Activated CD8-positive, alpha-beta T cell treated with anti-CD3 and anti-CD28 coated beads for 36 hours (primary cell): ENCODE results near the gene WDR26. TPM values are rescaled to one million over a fixed set of nuclear protein-coding genes. Genes with fewer than 3 reads are reported as not detected.
"Not testable (repeated sequence)": the region's sequence is repeated elsewhere in the genome, so short reads cannot be mapped to it uniquely, and the experiment has no call there.

Source experiments
- ATAC-seq: fragments of 200-7000 bp; cut with Tn5 transposase; one replicate; pipeline ENCODE4 v1.10.0; 2021; ENCODE audit warnings: mild to moderate bottlenecking, moderate library complexity
- CTCF ChIA-PET: fragments of 350-600 bp; sonication (Branson Sonifier 250); formaldehyde crosslinking; loops from one replicate; lab custom pipeline; 2021; ENCODE audit warnings: antibody characterized with exemption; lab: Charles Lee
- POLR2A ChIA-PET: fragments of 350-600 bp; sonication (Branson Sonifier 250); formaldehyde crosslinking; loops from one replicate; lab custom pipeline; 2021; ENCODE audit warnings: antibody characterized with exemption; lab: Charles Lee
- DNase-seq: peaks from one replicate; pipeline ENCODE4 v3.0.0-alpha.2; 2020
- H3K27ac Mint-ChIP-seq: one replicate; pipeline ENCODE4 v1.8.0; 2021; ENCODE audit warnings: mild to moderate bottlenecking, mixed read lengths
- H3K27me3 Mint-ChIP-seq: one replicate; pipeline ENCODE4 v1.8.0; 2021; ENCODE audit warnings: mixed read lengths
- H3K36me3 Mint-ChIP-seq: one replicate; pipeline ENCODE4 v1.8.0; 2021; ENCODE audit warnings: low read depth, mixed read lengths
- H3K4me1 Mint-ChIP-seq: one replicate; pipeline ENCODE4 v1.8.0; 2021; ENCODE audit warnings: low read depth, mixed read lengths
- H3K4me3 Mint-ChIP-seq: one replicate; pipeline ENCODE4 v1.8.0; 2021; ENCODE audit warnings: mild to moderate bottlenecking, moderate library complexity, mixed read lengths
- H3K9me3 Mint-ChIP-seq: one replicate; pipeline ENCODE4 v1.8.0; 2021; ENCODE audit warnings: mixed read lengths
- intact Hi-C: fragments of 100-400 bp; cut with micrococcal nuclease; formaldehyde crosslinking; loops from one replicate; pipeline ENCODE4 v1.10.0; 2022
- total RNA-seq, 2 experiments: library from RNA; stranded (reverse); gene quantifications; one replicate each; pipeline ENCODE4 v1.2.3, GENCODE V29; 2021
- TF ChIP-seq, protein P1 (sequence below): fragments of 200-600 bp; IDR thresholded peaks from one replicate; pipeline ENCODE4 v1.8.0; 2022; ENCODE audit warnings: antibody characterized with exemption, mild to moderate bottlenecking

WDR26 gene
- total RNA-seq, 2 experiments from 2014 or later = 75.2 to 75.8 TPM

GRCh38 chr1:224429616-224430326, 4.8 kb downstream of the WDR26 start:
- DNase-seq (no peak), ATAC-seq (no peak)
- Mint-ChIP-seq H3K27ac (no peak overlapping the region), H3K27me3 (no peaks in the 10 kb centered on the region), H3K9me3 (no peaks in the 10 kb centered on the region), H3K4me3 (no peak overlapping the region), H3K36me3 (peaks cover 51% of the 10 kb centered on the region), H3K4me1 (peaks cover 55% of the 10 kb centered on the region)
- ChIA-PET POLR2A (no interaction called here), CTCF (interaction anchor here (1.0 to 4.1 kb wide), 4 partner anchors 12 to 314 kb away, joined by 3 to 33 read pairs (median 5); no protein-coding TSS in a partner anchor)
- intact Hi-C loops = no loop called here
- TF ChIP-seq, protein P1, sequence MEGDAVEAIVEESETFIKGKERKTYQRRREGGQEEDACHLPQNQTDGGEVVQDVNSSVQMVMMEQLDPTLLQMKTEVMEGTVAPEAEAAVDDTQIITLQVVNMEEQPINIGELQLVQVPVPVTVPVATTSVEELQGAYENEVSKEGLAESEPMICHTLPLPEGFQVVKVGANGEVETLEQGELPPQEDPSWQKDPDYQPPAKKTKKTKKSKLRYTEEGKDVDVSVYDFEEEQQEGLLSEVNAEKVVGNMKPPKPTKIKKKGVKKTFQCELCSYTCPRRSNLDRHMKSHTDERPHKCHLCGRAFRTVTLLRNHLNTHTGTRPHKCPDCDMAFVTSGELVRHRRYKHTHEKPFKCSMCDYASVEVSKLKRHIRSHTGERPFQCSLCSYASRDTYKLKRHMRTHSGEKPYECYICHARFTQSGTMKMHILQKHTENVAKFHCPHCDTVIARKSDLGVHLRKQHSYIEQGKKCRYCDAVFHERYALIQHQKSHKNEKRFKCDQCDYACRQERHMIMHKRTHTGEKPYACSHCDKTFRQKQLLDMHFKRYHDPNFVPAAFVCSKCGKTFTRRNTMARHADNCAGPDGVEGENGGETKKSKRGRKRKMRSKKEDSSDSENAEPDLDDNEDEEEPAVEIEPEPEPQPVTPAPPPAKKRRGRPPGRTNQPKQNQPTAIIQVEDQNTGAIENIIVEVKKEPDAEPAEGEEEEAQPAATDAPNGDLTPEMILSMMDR = no peak

DNA sequence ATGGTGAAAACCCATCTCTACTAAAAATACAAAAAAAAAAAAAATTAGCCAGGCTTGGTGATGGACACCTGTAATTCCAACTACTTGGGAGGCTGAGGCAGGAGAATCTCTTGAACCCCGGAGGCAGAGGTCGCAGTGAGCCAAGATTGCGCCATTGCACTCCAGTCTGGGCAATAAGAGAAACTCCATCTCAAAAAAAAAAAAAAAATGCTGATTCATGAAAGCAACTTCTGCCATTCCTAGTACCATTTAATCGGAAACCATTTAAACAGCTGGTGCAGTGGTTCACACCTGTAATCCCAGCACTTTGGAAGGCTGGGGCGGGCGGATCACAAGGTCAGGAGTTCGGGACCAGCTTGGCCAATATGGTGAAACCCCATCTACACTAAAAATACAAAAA, 5.9 kb downstream of the WDR26 start:
- H3K27ac Mint-ChIP-seq, H3K9me3 Mint-ChIP-seq, intact Hi-C loops, ATAC-seq, DNase-seq, H3K4me3 Mint-ChIP-seq, H3K27me3 Mint-ChIP-seq: not testable (repeated sequence)
- CTCF ChIA-PET = interaction anchor here (1.0 kb wide), 1 partner anchor 313 kb away, joined by 3 read pairs; no protein-coding TSS in a partner anchor
- H3K4me1 Mint-ChIP-seq = peaks cover 62% of the 10 kb centered on the region
- H3K36me3 Mint-ChIP-seq = peaks cover 59% of the 10 kb centered on the region
- POLR2A ChIA-PET = interaction anchor here (0.6 kb wide), 1 partner anchor 41 kb away, joined by 3 read pairs; no protein-coding TSS in a partner anchor

DNA sequence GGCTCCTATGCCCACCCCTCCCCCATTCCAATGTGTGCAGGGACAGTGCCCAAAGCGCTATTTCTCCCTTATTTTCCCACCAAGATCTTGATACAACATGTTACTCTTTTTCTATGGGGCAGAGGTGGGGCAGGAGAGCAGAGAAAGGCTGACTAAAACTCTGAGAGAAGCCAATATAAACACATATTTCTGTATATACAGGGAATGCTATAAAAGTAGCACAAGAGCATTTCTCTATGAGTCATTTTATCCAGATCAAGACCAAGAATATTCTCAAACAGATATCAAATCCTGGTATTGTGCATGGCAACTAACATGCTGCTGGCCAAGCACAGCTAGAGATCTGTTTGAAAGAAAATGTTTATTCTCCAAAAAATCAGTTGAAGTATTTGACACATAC, 7.3 kb downstream of the WDR26 start:
- no peak overlapping the region for H3K4me3 Mint-ChIP-seq
- CTCF ChIA-PET = no interaction called here
- H3K9me3 Mint-ChIP-seq = no peaks in the 10 kb centered on the region
- H3K27ac Mint-ChIP-seq = no peak overlapping the region
- intact Hi-C loops = no loop called here
- peaks cover 55% of the 10 kb centered on the region for H3K4me1 Mint-ChIP-seq
- DNase-seq (no peak), ATAC-seq (no peak)
- TF ChIP-seq, protein P1 = no peak
- H3K36me3 Mint-ChIP-seq = peaks cover 59% of the 10 kb centered on the region
- H3K27me3 Mint-ChIP-seq = no peaks in the 10 kb centered on the region
- POLR2A ChIA-PET = no interaction called here

GRCh38 chr1:224426869-224427268, 7.7 kb downstream of the WDR26 start:
- H3K9me3 Mint-ChIP-seq, intact Hi-C loops, H3K27ac Mint-ChIP-seq, CTCF ChIA-PET, H3K4me3 Mint-ChIP-seq, DNase-seq, ATAC-seq, H3K27me3 Mint-ChIP-seq, POLR2A ChIA-PET: not testable (repeated sequence)
- Mint-ChIP-seq H3K4me1 (peaks cover 55% of the 10 kb centered on the region), H3K36me3 (peaks cover 61% of the 10 kb centered on the region)

DNA sequence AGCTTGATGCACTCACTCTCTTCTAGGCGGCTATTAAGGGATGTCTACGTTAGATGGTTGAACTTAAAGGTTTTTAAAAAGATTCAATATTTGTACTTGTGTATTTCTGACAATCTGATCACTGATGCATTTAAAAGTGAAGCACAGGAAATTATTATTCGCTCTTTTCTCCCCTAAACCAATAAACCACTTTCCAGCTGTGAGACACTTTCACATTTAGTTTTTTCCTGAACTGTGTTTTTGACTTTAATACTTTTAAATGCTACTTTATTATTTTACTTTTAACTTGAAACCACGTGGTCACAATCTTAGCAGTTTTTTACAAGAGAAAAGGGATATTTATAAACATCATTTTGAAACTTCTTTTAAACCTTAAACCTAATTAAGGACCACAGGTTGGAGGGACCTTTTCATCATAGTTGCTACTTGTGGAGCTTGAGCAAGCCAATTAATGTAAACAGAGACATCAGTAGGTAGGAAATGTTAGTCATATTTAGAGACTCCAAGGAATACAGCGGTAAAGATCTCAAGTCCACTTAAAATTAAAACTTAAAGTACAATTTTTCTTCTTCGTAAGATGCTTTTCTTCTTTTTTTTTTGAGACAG, 9.2 kb downstream of the WDR26 start:
- TF ChIP-seq, protein P1 = no peak
- POLR2A ChIA-PET = interaction anchor here (0.8 to 2.7 kb wide), 3 partner anchors 9 to 22 kb away, joined by 3 to 8 read pairs (median 3); partner anchors contain the start of gene WDR26
- DNase-seq (no peak), ATAC-seq (no peak)
- H3K27ac Mint-ChIP-seq = peak overlapping the region; percentile 34
- no peak overlapping the region for H3K4me3 Mint-ChIP-seq
- intact Hi-C loops = no loop called here
- CTCF ChIA-PET = interaction anchor here (1.2 kb wide), 2 partner anchors 17 to 34 kb away, joined by 3 read pairs; no protein-coding TSS in a partner anchor
- peaks cover 44% of the 10 kb centered on the region for H3K4me1 Mint-ChIP-seq
- H3K27me3 Mint-ChIP-seq = no peaks in the 10 kb centered on the region
- H3K36me3 Mint-ChIP-seq = peaks cover 54% of the 10 kb centered on the region
- no peaks in the 10 kb centered on the region for H3K9me3 Mint-ChIP-seq
